ENCODE results near the gene CDK1. TPM values are rescaled to one million over a fixed set of nuclear protein-coding genes. Genes with fewer than 3 reads are reported as not detected.

Gene CDK1
- total and polyA plus RNA-seq, 10 of the 15 experiments (the other 5 are each of a cell fraction or from before 2014, with no cell fraction given), result 81.5 to 361 (median 133) TPM

DNA sequence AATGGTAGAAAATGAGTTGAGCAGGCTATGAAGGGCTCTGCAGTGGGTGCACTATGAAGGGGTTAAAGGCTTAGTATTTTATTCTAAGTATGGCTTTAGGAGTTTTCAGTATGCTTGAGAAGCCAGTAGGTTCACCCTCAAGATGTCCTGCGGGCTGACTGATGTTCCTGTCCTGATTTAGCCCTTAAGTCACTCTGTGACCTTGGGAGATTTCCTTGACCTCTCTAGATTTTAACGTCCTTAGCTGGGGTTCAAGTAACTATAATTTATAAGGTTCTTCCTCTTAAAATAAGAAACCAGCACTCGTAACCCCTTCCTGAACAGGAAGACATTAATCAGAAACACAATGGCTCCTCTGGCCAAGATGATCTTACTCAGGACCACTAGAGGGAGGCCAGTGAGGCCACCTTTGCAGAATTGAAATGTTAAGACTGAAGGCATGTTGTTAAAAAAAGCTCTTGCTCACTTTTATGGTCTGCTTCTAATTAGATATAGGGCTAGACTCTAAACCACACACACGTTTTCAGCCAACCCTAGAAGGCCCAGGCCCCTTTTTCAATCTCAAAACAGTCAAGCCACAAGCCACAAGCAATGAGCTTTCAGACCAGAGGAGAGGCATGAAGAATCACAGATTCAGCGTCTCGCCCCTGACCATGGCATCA lies 41.9 kb downstream of the CDK1 start:
- Histone ChIP-seq H3K4me2 (ENCODE audit: control insufficient read depth, insufficient read depth) (no peak overlapping the region), H4K20me1 (ENCODE audit: control insufficient read depth, insufficient read depth) (no peaks in the 10 kb centered on the region), H3K27me3 (replicated peaks in 1 of 2; ENCODE audit: control insufficient read depth in 2 of 2, insufficient read depth in 2 of 2, low read length in 1 of 2) (no peaks in the 10 kb centered on the region; a peak in 1 of 4 replicates), H3K9ac (ENCODE audit: control insufficient read depth, insufficient read depth, low read length) (no peak overlapping the region), H3K4me3 (no peak overlapping the region), H2AFZ (ENCODE audit: control insufficient read depth, low read depth, low read length) (no peak overlapping the region), H3K4me1 (ENCODE audit: control insufficient read depth, insufficient read depth, low read length) (no peaks in the 10 kb centered on the region), H3K79me2 (ENCODE audit: control insufficient read depth, insufficient read depth, low read length) (no peaks in the 10 kb centered on the region), H3K36me3 (ENCODE audit: control insufficient read depth in 2 of 2, insufficient read depth in 2 of 2, low read length in 1 of 2) (no peaks in the 10 kb centered on the region), H3K9me3 (replicated peaks; ENCODE audit: control insufficient read depth, insufficient read depth, low read length) (no peaks in the 10 kb centered on the region), H3K27ac (ENCODE audit: control insufficient read depth, insufficient read depth) (no peak overlapping the region)
- intact Hi-C loops (cut with micrococcal nuclease; ENCODE audit: unreplicated experiment), result no loop called here
- peak; percentile 91 for ATAC-seq
- POLR2A ChIA-PET, result interaction anchor here (0.7 kb wide), 1 partner anchor 802 kb away, joined by 3 read pairs; no protein-coding TSS in a partner anchor
- WGBS (ENCODE audit: insufficient coverage, insufficient replicate concordance, low lambda C conversion rate, missing lambda C conversion rate), result 32% methylated on average over 6 of the region's 6 CpGs
- FAIRE-seq, result no peak
- DNase-seq (ENCODE audit: low read depth, low spot score), result peak; percentile 24
- no TSS peak for BruUV-seq (replicated peaks)
- CTCF ChIA-PET, result interaction anchor here (0.6 to 3.0 kb wide), 12 partner anchors 17 to 651 kb away, joined by 3 to 20 read pairs (median 4); no protein-coding TSS in a partner anchor
- SMC1A ChIA-PET (ENCODE audit: uncharacterized antibody, unreplicated experiment), result interaction anchor here (0.9 to 1.7 kb wide), 6 partner anchors 9 to 1015 kb away, joined by 3 to 6 read pairs (median 3); no protein-coding TSS in a partner anchor
- RAD21 ChIA-PET (ENCODE audit: unreplicated experiment), result interaction anchor here (0.7 to 1.1 kb wide), 3 partner anchors 10 to 144 kb away, joined by 3 to 4 read pairs (median 3); no protein-coding TSS in a partner anchor
- in situ Hi-C loops (cut with MboI), result loop anchor here (25.0 kb wide), 1 partner anchor 1017 kb away; no protein-coding TSS in a partner anchor
- TF ChIP-seq NFYB (IDR thresholded peaks at IDR 0.05; ENCODE audit: insufficient read depth, low read depth, low read length) (peak; percentile 56; the same call in 1 of the 2 replicates), RAD21 (IDR thresholded peaks at IDR 0.05; ENCODE audit: insufficient read depth, low read depth, low read length) (0 out of 2 replicates have a peak, but pooled peaks have one; percentile 9), HDAC6 (IDR thresholded peaks at IDR 0.05; ENCODE audit: unreplicated experiment) (no peak), SREBF1 (IDR thresholded peaks at IDR 0.05; ENCODE audit: low read length) (no peak), ZNF274 (IDR thresholded peaks at IDR 0.05; ENCODE audit: insufficient read depth, insufficient read length) (no peak), DPF2 (IDR thresholded peaks at IDR 0.05) (no peak), ZNF622 (IDR thresholded peaks at IDR 0.05) (no peak), SRF (IDR thresholded peaks at IDR 0.05; ENCODE audit: low read depth in 2 of 2, low read length in 2 of 2) (peak in 1 of 2 experiments; percentile 66; a peak in 2 of 4 replicates), NFIC (IDR thresholded peaks at IDR 0.05; ENCODE audit: low read depth, low read length) (no peak), GATAD2B (conservative IDR thresholded peaks at IDR 0.05; ENCODE audit: low read depth) (no peak), BACH1 (IDR thresholded peaks at IDR 0.05; ENCODE audit: borderline replicate concordance) (no peak), RUNX3 (IDR thresholded peaks at IDR 0.05; ENCODE audit: low read length) (peak; percentile 79), RELA (IDR thresholded peaks at IDR 0.05; ENCODE audit: borderline replicate concordance, partially characterized antibody) (no peak), SIX5 (IDR thresholded peaks at IDR 0.05; ENCODE audit: low read depth, low read length, severe bottlenecking) (no peak)
- TF ChIP-seq, protein P1, sequence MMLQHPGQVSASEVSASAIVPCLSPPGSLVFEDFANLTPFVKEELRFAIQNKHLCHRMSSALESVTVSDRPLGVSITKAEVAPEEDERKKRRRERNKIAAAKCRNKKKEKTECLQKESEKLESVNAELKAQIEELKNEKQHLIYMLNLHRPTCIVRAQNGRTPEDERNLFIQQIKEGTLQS (IDR thresholded peaks at IDR 0.05; ENCODE audit: borderline replicate concordance, extremely low read depth, low read depth, low read length), result no peak
- TF ChIP-seq, protein P2, sequence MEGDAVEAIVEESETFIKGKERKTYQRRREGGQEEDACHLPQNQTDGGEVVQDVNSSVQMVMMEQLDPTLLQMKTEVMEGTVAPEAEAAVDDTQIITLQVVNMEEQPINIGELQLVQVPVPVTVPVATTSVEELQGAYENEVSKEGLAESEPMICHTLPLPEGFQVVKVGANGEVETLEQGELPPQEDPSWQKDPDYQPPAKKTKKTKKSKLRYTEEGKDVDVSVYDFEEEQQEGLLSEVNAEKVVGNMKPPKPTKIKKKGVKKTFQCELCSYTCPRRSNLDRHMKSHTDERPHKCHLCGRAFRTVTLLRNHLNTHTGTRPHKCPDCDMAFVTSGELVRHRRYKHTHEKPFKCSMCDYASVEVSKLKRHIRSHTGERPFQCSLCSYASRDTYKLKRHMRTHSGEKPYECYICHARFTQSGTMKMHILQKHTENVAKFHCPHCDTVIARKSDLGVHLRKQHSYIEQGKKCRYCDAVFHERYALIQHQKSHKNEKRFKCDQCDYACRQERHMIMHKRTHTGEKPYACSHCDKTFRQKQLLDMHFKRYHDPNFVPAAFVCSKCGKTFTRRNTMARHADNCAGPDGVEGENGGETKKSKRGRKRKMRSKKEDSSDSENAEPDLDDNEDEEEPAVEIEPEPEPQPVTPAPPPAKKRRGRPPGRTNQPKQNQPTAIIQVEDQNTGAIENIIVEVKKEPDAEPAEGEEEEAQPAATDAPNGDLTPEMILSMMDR (IDR thresholded peaks at IDR 0.05 in 2 of 3, conservative IDR thresholded peaks at IDR 0.05 in 1 of 3; ENCODE audit: control insufficient read depth in 2 of 3, extremely low read depth in 1 of 3, insufficient read depth in 1 of 3, low read depth in 3 of 3, low read length in 3 of 3), result peak; percentile 25 to 37 (median 25); a peak in 4 of 6 replicates
- TF ChIP-seq, protein P3, sequence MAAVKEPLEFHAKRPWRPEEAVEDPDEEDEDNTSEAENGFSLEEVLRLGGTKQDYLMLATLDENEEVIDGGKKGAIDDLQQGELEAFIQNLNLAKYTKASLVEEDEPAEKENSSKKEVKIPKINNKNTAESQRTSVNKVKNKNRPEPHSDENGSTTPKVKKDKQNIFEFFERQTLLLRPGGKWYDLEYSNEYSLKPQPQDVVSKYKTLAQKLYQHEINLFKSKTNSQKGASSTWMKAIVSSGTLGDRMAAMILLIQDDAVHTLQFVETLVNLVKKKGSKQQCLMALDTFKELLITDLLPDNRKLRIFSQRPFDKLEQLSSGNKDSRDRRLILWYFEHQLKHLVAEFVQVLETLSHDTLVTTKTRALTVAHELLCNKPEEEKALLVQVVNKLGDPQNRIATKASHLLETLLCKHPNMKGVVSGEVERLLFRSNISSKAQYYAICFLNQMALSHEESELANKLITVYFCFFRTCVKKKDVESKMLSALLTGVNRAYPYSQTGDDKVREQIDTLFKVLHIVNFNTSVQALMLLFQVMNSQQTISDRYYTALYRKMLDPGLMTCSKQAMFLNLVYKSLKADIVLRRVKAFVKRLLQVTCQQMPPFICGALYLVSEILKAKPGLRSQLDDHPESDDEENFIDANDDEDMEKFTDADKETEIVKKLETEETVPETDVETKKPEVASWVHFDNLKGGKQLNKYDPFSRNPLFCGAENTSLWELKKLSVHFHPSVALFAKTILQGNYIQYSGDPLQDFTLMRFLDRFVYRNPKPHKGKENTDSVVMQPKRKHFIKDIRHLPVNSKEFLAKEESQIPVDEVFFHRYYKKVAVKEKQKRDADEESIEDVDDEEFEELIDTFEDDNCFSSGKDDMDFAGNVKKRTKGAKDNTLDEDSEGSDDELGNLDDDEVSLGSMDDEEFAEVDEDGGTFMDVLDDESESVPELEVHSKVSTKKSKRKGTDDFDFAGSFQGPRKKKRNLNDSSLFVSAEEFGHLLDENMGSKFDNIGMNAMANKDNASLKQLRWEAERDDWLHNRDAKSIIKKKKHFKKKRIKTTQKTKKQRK (IDR thresholded peaks at IDR 0.05; ENCODE audit: low read depth, low read length), result no peak

Measured in GM12878 (cell line).